ENCODE measurements around the gene ATF5. TPM values are rescaled to one million over a fixed set of nuclear protein-coding genes. Genes with fewer than 3 reads are reported as not detected.

ATF5 gene
- total RNA-seq, 1 donor from 2014 or later = 35.5 TPM

GRCh38 chr19:49977881-49978280, 48.9 kb downstream of the ATF5 start:
- FAIRE-seq = no peak
- no peak for DNase-seq (ENCODE audit: low read depth)
- no peaks in the 10 kb centered on the region for H3K79me2 ChIP-seq (ENCODE audit: insufficient read depth, low read length)

DNA sequence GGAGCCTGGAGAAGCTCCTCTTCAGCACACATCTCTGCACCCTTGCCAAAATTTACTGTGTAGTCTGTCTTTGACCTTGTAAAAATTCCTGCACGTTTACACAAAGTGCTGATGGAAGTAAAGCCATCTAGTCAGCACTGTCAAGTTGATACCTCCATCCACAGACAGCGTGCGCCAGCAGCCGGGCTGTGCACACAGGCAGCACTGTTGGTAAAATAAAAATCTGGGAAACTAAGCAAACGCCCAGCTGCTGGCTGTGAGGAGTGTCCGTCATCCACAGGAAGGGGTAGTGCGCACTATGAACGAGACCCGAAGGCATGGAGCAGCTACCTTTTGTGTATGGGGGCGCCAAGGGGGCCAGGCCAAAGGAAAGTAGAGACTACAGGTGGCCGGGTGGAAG, 49.3 kb downstream of the ATF5 start:
- Mint-ChIP-seq H3K36me3 (ENCODE audit: low read depth, unreplicated experiment) (peaks cover 15% of the 10 kb centered on the region), H3K4me1 (ENCODE audit: low read depth, unreplicated experiment) (no peaks in the 10 kb centered on the region), H3K9me3 (ENCODE audit: unreplicated experiment) (peaks cover under 1% of the 10 kb centered on the region), H3K27me3 (ENCODE audit: low read depth, unreplicated experiment) (peaks cover 4% of the 10 kb centered on the region), H3K27ac (ENCODE audit: unreplicated experiment) (no peak overlapping the region), H3K4me3 (ENCODE audit: unreplicated experiment) (no peak overlapping the region)
- no peaks in the 10 kb centered on the region for H4K20me1 ChIP-seq (ENCODE audit: insufficient read depth, low read length)
- no peaks in the 10 kb centered on the region for H3K27me3 ChIP-seq (ENCODE audit: insufficient read depth, low read length)
- FAIRE-seq = no peak
- H2AFZ ChIP-seq (ENCODE audit: low read depth, low read length) = no peak overlapping the region
- no peaks in the 10 kb centered on the region for H3K9me3 ChIP-seq (ENCODE audit: insufficient read depth, low read depth, low read length)
- no peak overlapping the region for H3K27ac ChIP-seq (ENCODE audit: low read depth, low read length)
- no peak overlapping the region for H3K4me3 ChIP-seq (ENCODE audit: insufficient read depth, low read depth, low read length)
- TF ChIP-seq CTCF (IDR thresholded peaks at IDR 0.05; ENCODE audit: insufficient read depth, low read depth, low read length) (no peak), EZH2 (IDR thresholded peaks at IDR 0.05; ENCODE audit: insufficient read depth, low read length) (no peak)
- H3K4me1 ChIP-seq (ENCODE audit: insufficient read depth, low read length) = no peaks in the 10 kb centered on the region
- H3K4me2 ChIP-seq (ENCODE audit: low read length) = no peak overlapping the region
- H3K9ac ChIP-seq (ENCODE audit: low read length) = no peak overlapping the region
- H3K36me3 ChIP-seq (ENCODE audit: insufficient read depth, low read length) = no peaks in the 10 kb centered on the region
- no peak for DNase-seq (ENCODE audit: low read depth)
- H3K79me2 ChIP-seq (ENCODE audit: insufficient read depth, low read length) = no peaks in the 10 kb centered on the region

More at GRCh38 chr19:49977881-49978280, 48.9 kb downstream of the ATF5 start:
- H3K4me3 Mint-ChIP-seq (ENCODE audit: unreplicated experiment) = no peak overlapping the region
- H3K9me3 ChIP-seq (ENCODE audit: insufficient read depth, low read depth, low read length) = no peaks in the 10 kb centered on the region
- H3K27ac ChIP-seq (ENCODE audit: low read depth, low read length) = no peak overlapping the region
- H2AFZ ChIP-seq (ENCODE audit: low read depth, low read length) = no peak overlapping the region
- H3K27me3 ChIP-seq (ENCODE audit: insufficient read depth, low read length) = no peaks in the 10 kb centered on the region
- H3K9me3 Mint-ChIP-seq (ENCODE audit: unreplicated experiment) = peaks cover 2% of the 10 kb centered on the region
- H3K27ac Mint-ChIP-seq (ENCODE audit: unreplicated experiment) = no peak overlapping the region
- no peaks in the 10 kb centered on the region for H3K4me1 ChIP-seq (ENCODE audit: insufficient read depth, low read length)
- no peaks in the 10 kb centered on the region for H4K20me1 ChIP-seq (ENCODE audit: insufficient read depth, low read length)
- H3K4me3 ChIP-seq (ENCODE audit: insufficient read depth, low read depth, low read length) = no peak overlapping the region
- H3K36me3 Mint-ChIP-seq (ENCODE audit: low read depth, unreplicated experiment) = peaks cover 17% of the 10 kb centered on the region
- no peak overlapping the region for H3K9ac ChIP-seq (ENCODE audit: low read length)
- no peaks in the 10 kb centered on the region for H3K36me3 ChIP-seq (ENCODE audit: insufficient read depth, low read length)
- H3K4me2 ChIP-seq (ENCODE audit: low read length) = no peak overlapping the region
- TF ChIP-seq EZH2 (IDR thresholded peaks at IDR 0.05; ENCODE audit: insufficient read depth, low read length) (no peak), CTCF (IDR thresholded peaks at IDR 0.05; ENCODE audit: insufficient read depth, low read depth, low read length) (no peak)
- H3K27me3 Mint-ChIP-seq (ENCODE audit: low read depth, unreplicated experiment) = peaks cover 7% of the 10 kb centered on the region
- no peaks in the 10 kb centered on the region for H3K4me1 Mint-ChIP-seq (ENCODE audit: low read depth, unreplicated experiment)

DNA sequence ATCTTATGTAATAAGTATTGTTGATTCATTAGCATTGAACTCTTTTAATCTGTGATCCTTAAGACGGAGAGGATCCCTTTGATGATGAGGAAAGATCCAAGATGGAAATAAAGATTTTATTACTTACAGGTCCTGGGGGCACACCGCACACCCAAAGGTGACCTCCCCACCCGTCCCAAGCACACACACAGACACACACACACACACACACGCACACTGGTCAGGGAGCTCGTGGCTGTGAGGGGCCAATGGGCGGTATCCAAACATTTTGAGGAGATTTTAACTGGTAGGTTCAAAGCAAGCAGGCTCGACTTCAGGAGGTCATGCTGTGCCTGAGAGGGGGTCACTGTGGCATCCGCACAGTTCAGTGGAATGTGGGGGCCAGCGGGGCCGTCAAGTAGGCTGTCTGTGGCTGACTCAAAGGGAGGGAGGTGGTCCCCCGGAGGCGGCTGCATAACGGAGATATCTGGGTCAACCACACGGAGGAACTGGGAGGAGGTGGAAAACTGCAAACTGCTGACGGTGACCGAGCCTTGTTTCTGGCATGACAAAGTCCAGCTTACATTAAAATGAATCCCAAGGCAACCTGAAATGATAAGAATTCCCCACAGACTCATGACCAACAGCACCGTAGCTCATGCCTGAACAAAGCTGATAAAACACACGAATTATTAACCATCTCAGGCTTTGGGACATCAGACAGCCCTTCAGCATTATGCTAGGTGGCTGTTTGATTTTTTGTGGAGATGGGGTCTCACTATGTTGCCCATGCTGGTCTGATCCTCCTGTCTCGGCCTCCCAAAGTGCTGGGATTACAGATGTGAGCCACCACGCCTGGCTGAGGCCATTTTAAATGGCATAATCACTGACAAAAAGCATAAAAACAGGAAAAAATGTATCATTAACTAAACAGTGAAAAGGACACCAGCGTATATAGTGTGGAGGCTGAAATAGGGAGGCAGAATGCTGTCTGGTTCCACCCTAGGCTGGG, 52.9 kb downstream of the ATF5 start:
- H3K27me3 ChIP-seq (ENCODE audit: insufficient read depth, low read length) = no peaks in the 10 kb centered on the region
- no peaks in the 10 kb centered on the region for H3K27me3 Mint-ChIP-seq (ENCODE audit: low read depth, unreplicated experiment)
- H3K9ac ChIP-seq (ENCODE audit: low read length) = no peak overlapping the region
- peaks cover 22% of the 10 kb centered on the region for H4K20me1 ChIP-seq (ENCODE audit: insufficient read depth, low read length)
- H3K4me1 Mint-ChIP-seq (ENCODE audit: low read depth, unreplicated experiment) = no peaks in the 10 kb centered on the region
- no peaks in the 10 kb centered on the region for H3K36me3 ChIP-seq (ENCODE audit: insufficient read depth, low read length)
- H2AFZ ChIP-seq (ENCODE audit: low read depth, low read length) = no peak overlapping the region
- no peak for TF ChIP-seq CTCF (IDR thresholded peaks at IDR 0.05; ENCODE audit: insufficient read depth, low read depth, low read length)
- no peak for TF ChIP-seq EZH2 (IDR thresholded peaks at IDR 0.05; ENCODE audit: insufficient read depth, low read length)
- DNase-seq (ENCODE audit: low read depth) (no peak), FAIRE-seq (no peak)
- H3K36me3 Mint-ChIP-seq (ENCODE audit: low read depth, unreplicated experiment) = peaks cover 23% of the 10 kb centered on the region
- H3K4me3 Mint-ChIP-seq (ENCODE audit: unreplicated experiment) = no peak overlapping the region
- H3K4me1 ChIP-seq (ENCODE audit: insufficient read depth, low read length) = no peaks in the 10 kb centered on the region
- no peaks in the 10 kb centered on the region for H3K79me2 ChIP-seq (ENCODE audit: insufficient read depth, low read length)
- H3K27ac ChIP-seq (ENCODE audit: low read depth, low read length) = no peak overlapping the region
- H3K9me3 Mint-ChIP-seq (ENCODE audit: unreplicated experiment) = no peaks in the 10 kb centered on the region
- no peak overlapping the region for H3K27ac Mint-ChIP-seq (ENCODE audit: unreplicated experiment)
- H3K4me2 ChIP-seq (ENCODE audit: low read length) = no peak overlapping the region
- no peaks in the 10 kb centered on the region for H3K9me3 ChIP-seq (ENCODE audit: insufficient read depth, low read depth, low read length)
- H3K4me3 ChIP-seq (ENCODE audit: insufficient read depth, low read depth, low read length) = no peak overlapping the region

All from astrocyte (in vitro differentiated cells and primary cell).